Ovary (tissue), 10 donors: ENCODE data around the gene RBM33. TPM values are rescaled to one million over a fixed set of nuclear protein-coding genes. Genes with fewer than 3 reads are reported as not detected.

Experiments
- DNase-seq, 5 donors: peaks; one replicate each; pipeline ENCODE4 v3.0.0-alpha.2; 2019 to 2020
- H3K27ac ChIP-seq, 2 donors: fragments of 200-600 bp; one replicate each; pipeline versions ENCODE4 v1.5.1 to v1.8.0; 2019 to 2022
- H3K27me3 ChIP-seq: fragments of 200-600 bp; one replicate; pipeline ENCODE4 v1.8.0; 2022
- H3K36me3 ChIP-seq: fragments of 200-600 bp; sonication (generic); one replicate; pipeline ENCODE4 v1.5.1; 2019
- H3K4me1 ChIP-seq: one replicate; pipeline ENCODE4 v1.8.1; 2013; ENCODE audit warnings: mild to moderate bottlenecking, moderate library complexity; ENCODE audit not compliant: insufficient read depth
- H3K4me3 ChIP-seq: fragments of 200-600 bp; sonication (generic); one replicate; pipeline ENCODE4 v1.5.1; 2017
- H3K9me3 ChIP-seq, 2 donors: fragments of 200-600 bp in 1 of 2; sonication (generic) in 1 of 2; one replicate each; pipeline versions ENCODE4 v1.5.1 to v1.8.1; 2013 to 2019; ENCODE audit warnings: mild to moderate bottlenecking in 1 of 2, moderate library complexity in 1 of 2
- CTCF ChIP-seq, 3 donors: fragments of 450-650 bp in 2 of 3; fragments of 200-600 bp in 1 of 3; IDR thresholded peaks; one replicate each; pipeline versions ENCODE4 v1.5.1 to v1.8.0; 2016 to 2022; ENCODE audit warnings: antibody characterized with exemption in 3 of 3, mild to moderate bottlenecking in 1 of 3
- EP300 ChIP-seq: sonication (generic); formaldehyde crosslinking; IDR thresholded peaks from one replicate; pipeline ENCODE4 v1.6.1; 2017; ENCODE audit warnings: antibody characterized with exemption
- POLR2A ChIP-seq: fragments of 450-650 bp; IDR thresholded peaks from one replicate; pipeline ENCODE4 v1.6.1; 2017; ENCODE audit warnings: antibody characterized with exemption, mild to moderate bottlenecking, moderate library complexity
- WGBS, 3 donors: extraction: QIAGEN DNeasy Blood & Tissue Kit in 1 of 3; methylation state at CpG; one replicate each; pipeline versions ENCODE4 v1.1.5 to v1.1.7; 2013 to 2017; 5-methylcytosine and 5-hydroxymethylcytosine counted together
- intact Hi-C, 4 donors: fragments of 100-400 bp; cut with DNase I; formaldehyde crosslinking; loops; one replicate each; pipeline versions ENCODE4 v1.11.0 to v1.15.1; 2022 to 2023
- long read RNA-seq, 3 donors: library from polyadenylated mRNA in 2 of 3; unstranded in 2 of 3; transcript quantifications; one replicate each; pipeline ENCODE4 v2.0.0 and lab custom pipeline, GENCODE V29; 2021 to 2026
- polyA plus RNA-seq, 2 donors: library from polyadenylated mRNA; stranded (reverse); fragments of 200-250 nt in 1 of 2; fragments of 350-450 nt in 1 of 2; fragmentation: Illumina TruSeq in 1 of 2; extraction: RNeasy Lipid Tissue Mini Kit (QIAGEN cat#74804) in 1 of 2; gene quantifications; one replicate each; pipeline ENCODE4 v1.2.3, GENCODE V29; 2013 to 2014
- total RNA-seq, 7 donors: library from RNA; depleted of rRNA in 2 of 7; stranded (reverse); fragments of >200 nt in 2 of 7; fragmentation: NEBNext Ultra II Directional in 3 of 7; extraction: Animal tissue kit (Norgen Biotek cat#: 25700) in 3 of 7; gene quantifications; one replicate each; pipeline versions ENCODE4 v1.1.0 to v1.2.4, GENCODE V29; 2016 to 2023
- donor health status: DM: no; HTN: no; CAD: no; lungs with moderate emphysema.
- donor health status: DM: no; HTN: no; CAD: no.
- donor health status: Bipolar disorder and iron deficiency.
- donor health status: DM: yes; HTN: yes; CAD: no.
- donor health status: DM: no; HTN: no; CAD: no.
- donor health status: DM: yes; HTN: yes; CAD: no.

Gene RBM33
- total RNA-seq (10 to 100 TPM; 27.0 to 62.0 (median 52.1) TPM), polyA plus RNA-seq (10 to 100 TPM; 19.8 to 22.0 TPM)
- long read RNA-seq, donor 1, transcript RBM33-201 (6 exons, 1,404 nt) = major isoform, 6 of 23 reads
- long read RNA-seq, donor 1, partial matches to known transcripts = 5 of 23 reads
- long read RNA-seq, donor 1, other reads (novel, unspliced or antisense) = 10 of 23 reads
- long read RNA-seq, donor 2, transcript RBM33-201 (6 exons, 1,404 nt) = major isoform, 6 of 22 reads
- long read RNA-seq, donor 2, partial matches to known transcripts = 16 of 22 reads
- long read RNA-seq, donor 2, other reads (novel, unspliced or antisense) = 0 of 22 reads
- long read RNA-seq, donor 3, partial matches to known transcripts = 4 of 16 reads
- long read RNA-seq, donor 3, other reads (novel, unspliced or antisense) = 11 of 16 reads

GRCh38 chr7:155644178-155644970 is at the start of gene RBM33:
Gene RBM33 (plus strand): TSS chr7:155644661. CDS start chr7:155644877, 216 bp downstream.
- H3K36me3 ChIP-seq = no peaks in the 10 kb centered on the region
- H3K4me1 ChIP-seq = peaks cover 8% of the 10 kb centered on the region
- H3K9me3 ChIP-seq = no peaks in the 10 kb centered on the region
- no peaks in the 10 kb centered on the region for H3K27me3 ChIP-seq
- peak within 1 kb of the TSS; percentile 85 for H3K4me3 ChIP-seq
- DNase-seq = peak; percentile 64 to 85 (median 79)
- TF ChIP-seq CTCF (IDR thresholded peaks at IDR 0.05) (no peak), POLR2A (peak; percentile 37), EP300 (no peak)
- peak within 1 kb of the TSS; percentile 83 to 91 for H3K27ac ChIP-seq
- intact Hi-C loops = no loop called here
- WGBS, 3 donors = 0 to 1% (median 1%) methylated on average over 64 to 85 of the region's 85 CpGs

- H3K27me3 ChIP-seq = no peaks in the 10 kb centered on the region
- TF ChIP-seq POLR2A (no peak), EP300 (no peak), CTCF (IDR thresholded peaks at IDR 0.05) (no peak)
- H3K36me3 ChIP-seq = no peaks in the 10 kb centered on the region
- intact Hi-C loops = loop anchor here (5.0 to 10.0 kb wide), 4 partner anchors 140 to 172 kb away; no protein-coding TSS in a partner anchor
- no peaks in the 10 kb centered on the region for H3K9me3 ChIP-seq
- no peak overlapping the region for H3K27ac ChIP-seq
- 32 to 52% (median 33%) methylated on average over 3 of the region's 3 CpGs for WGBS, 3 donors
- H3K4me3 ChIP-seq = no peak overlapping the region
- no peaks in the 10 kb centered on the region for H3K4me1 ChIP-seq
- DNase-seq = no peak
Observed at GRCh38 chr7:155594961-155595366, 49.5 kb upstream of the RBM33 start.

- Histone ChIP-seq H3K36me3 (no peaks in the 10 kb centered on the region), H3K27me3 (no peaks in the 10 kb centered on the region), H3K4me1 (no peaks in the 10 kb centered on the region), H3K27ac (no peak overlapping the region), H3K9me3 (no peaks in the 10 kb centered on the region), H3K4me3 (no peak overlapping the region)
- no peak for TF ChIP-seq EP300
- no peak for TF ChIP-seq CTCF (IDR thresholded peaks at IDR 0.05)
- no peak for TF ChIP-seq POLR2A
- intact Hi-C loops = loop anchor here (5.0 to 10.0 kb wide), 4 partner anchors 137 to 170 kb away; no protein-coding TSS in a partner anchor
- WGBS, 3 donors = 63 to 69% (median 67%) methylated on average over 1 of the region's 1 CpG
- no peak for DNase-seq
Observed at GRCh38 chr7:155597753-155598140, 46.7 kb upstream of the RBM33 start.

GRCh38 chr7:155598810-155599210 is 45.7 kb upstream of the RBM33 start:
- intact Hi-C loops = loop anchor here (5.0 to 10.0 kb wide), 4 partner anchors 136 to 168 kb away; no protein-coding TSS in a partner anchor
- no peaks in the 10 kb centered on the region for H3K4me1 ChIP-seq
- H3K36me3 ChIP-seq = no peaks in the 10 kb centered on the region
- no peak overlapping the region for H3K4me3 ChIP-seq
- TF ChIP-seq CTCF (IDR thresholded peaks at IDR 0.05) = peak; percentile 74 to 82 (median 80)
- no peak for TF ChIP-seq EP300
- no peak for TF ChIP-seq POLR2A
- WGBS, 3 donors = 7 to 8% (median 8%) methylated on average over 12 of the region's 12 CpGs
- DNase-seq = peak; percentile 58 to 89 (median 80)
- H3K27ac ChIP-seq = no peak overlapping the region
- H3K9me3 ChIP-seq = no peaks in the 10 kb centered on the region
- no peaks in the 10 kb centered on the region for H3K27me3 ChIP-seq
